Measurements from ENCODE around the gene WSCD2.

Gene WSCD2

DNA sequence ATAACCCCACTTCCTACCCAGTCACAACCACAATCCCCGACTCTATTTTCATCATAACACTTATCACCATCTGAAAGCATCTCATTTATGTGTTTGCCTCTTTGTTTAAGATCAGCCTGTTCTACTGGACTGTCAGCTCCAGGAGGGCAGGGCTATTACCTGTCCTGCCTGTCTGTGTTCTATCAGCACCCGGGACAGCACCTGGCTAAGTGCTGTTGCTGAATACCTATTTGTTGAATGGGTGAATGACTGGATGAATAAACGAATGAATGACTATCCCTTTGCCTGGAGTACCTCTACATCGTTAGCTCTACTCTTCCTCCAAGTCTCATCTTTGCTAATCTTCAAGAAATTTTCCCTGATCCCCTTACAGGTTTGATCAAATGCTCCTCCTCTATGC, 69.0 kb downstream of the WSCD2 start:
- Mint-ChIP-seq H3K4me1 (no peaks in the 10 kb centered on the region), H3K27me3 (ENCODE audit: low read depth) (peaks cover 12% of the 10 kb centered on the region), H3K4me3 (no peak overlapping the region), H3K27ac (no peak overlapping the region), H3K9me3 (no peaks in the 10 kb centered on the region), H3K36me3 (ENCODE audit: low read depth) (no peaks in the 10 kb centered on the region)
- TF ChIP-seq, protein P1, sequence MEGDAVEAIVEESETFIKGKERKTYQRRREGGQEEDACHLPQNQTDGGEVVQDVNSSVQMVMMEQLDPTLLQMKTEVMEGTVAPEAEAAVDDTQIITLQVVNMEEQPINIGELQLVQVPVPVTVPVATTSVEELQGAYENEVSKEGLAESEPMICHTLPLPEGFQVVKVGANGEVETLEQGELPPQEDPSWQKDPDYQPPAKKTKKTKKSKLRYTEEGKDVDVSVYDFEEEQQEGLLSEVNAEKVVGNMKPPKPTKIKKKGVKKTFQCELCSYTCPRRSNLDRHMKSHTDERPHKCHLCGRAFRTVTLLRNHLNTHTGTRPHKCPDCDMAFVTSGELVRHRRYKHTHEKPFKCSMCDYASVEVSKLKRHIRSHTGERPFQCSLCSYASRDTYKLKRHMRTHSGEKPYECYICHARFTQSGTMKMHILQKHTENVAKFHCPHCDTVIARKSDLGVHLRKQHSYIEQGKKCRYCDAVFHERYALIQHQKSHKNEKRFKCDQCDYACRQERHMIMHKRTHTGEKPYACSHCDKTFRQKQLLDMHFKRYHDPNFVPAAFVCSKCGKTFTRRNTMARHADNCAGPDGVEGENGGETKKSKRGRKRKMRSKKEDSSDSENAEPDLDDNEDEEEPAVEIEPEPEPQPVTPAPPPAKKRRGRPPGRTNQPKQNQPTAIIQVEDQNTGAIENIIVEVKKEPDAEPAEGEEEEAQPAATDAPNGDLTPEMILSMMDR (IDR thresholded peaks at IDR 0.05; ENCODE audit: unreplicated experiment in 3 of 3): no peak

DNA sequence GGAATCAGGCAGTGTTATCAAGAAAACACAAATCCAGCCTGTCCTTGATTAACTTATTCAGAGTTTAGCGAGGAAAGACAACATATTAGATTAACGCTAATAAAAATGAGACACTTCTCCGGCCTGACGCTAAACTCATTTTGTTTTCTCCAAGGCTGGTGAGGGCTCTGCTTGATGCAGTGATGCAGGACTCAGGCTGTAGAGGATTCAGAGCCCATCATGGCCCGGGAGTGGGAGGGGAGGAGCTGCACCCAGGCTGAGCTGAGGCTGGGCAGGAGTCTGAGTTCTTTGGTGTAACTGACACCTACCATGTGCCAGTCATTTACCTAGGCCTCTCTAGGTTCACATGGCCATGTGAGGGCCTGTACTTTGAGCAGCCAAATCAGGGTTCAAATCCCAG, 70.0 kb downstream of the WSCD2 start:
- H3K4me3 Mint-ChIP-seq: no peak overlapping the region
- H3K4me1 Mint-ChIP-seq: no peaks in the 10 kb centered on the region
- TF ChIP-seq, protein P1 (IDR thresholded peaks at IDR 0.05; ENCODE audit: unreplicated experiment in 3 of 3): no peak
- H3K27me3 Mint-ChIP-seq (ENCODE audit: low read depth): peaks cover 6% of the 10 kb centered on the region
- no peaks in the 10 kb centered on the region for H3K9me3 Mint-ChIP-seq
- H3K27ac Mint-ChIP-seq: no peak overlapping the region
- H3K36me3 Mint-ChIP-seq (ENCODE audit: low read depth): no peaks in the 10 kb centered on the region

DNA sequence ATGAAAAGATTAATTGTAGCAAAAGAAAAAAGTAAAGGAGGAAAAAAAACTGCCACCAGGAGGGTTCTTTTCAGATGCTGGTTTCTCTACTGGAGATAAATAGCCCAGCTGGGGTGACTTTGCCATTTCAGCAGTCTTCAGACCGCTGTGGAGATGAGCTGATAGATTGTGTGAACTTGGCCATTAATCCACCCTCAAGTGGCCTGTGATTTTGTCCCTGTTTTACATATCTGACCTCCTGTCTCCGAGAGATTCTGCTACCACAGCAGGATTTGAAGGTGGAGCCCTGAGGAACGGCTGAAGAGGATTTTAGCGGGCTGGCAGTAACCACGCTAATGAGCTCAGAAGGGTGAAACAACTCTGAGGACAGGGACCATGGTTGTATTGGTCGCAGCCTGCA, 72.7 kb downstream of the WSCD2 start:
- Mint-ChIP-seq H3K27me3 (ENCODE audit: low read depth) (peaks cover 4% of the 10 kb centered on the region), H3K27ac (no peak overlapping the region), H3K36me3 (ENCODE audit: low read depth) (no peaks in the 10 kb centered on the region), H3K4me1 (no peaks in the 10 kb centered on the region), H3K4me3 (no peak overlapping the region), H3K9me3 (no peaks in the 10 kb centered on the region)
- TF ChIP-seq, protein P1 (IDR thresholded peaks at IDR 0.05; ENCODE audit: unreplicated experiment in 3 of 3): no peak

DNA sequence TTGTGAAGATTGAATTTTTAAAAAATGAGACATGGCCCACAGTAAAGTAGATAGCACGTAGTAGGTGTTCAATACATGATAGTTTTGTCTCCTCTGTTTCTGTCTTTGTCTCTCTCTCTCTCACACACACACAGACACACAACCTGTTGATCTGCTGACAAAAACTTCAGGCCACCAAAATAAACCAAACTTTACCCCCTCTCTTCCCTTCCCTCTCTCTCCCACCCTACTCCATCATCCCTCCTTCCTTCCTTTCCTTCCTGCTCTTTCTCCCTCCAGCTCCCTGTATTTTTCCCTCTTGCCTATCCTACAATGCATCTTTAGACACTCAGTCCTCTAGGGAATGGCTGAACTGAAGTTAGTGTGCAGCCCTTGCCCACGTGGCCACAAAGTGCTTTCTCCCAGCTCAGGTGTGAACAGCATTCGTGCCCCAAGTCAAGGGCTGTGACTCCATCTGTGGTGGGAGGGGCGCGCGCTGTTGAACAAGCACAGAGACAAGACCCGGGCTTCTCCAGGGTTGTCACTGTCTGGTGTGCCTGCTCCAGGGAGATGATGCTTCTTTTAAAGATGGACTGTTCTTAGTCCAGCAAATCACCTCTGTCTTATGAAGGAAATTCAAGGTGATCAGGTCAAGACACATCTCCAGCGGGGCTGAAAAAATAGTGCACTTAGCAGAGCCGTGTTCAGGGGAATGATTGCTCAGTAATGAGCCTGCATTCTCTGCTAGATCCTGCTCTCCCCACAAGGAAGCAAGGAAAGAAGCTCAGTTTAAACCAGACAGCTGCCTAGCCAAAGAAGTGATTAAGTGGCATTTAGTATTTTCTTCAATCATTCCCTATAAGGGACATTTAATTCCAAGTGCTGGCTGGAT, 75.3 kb downstream of the WSCD2 start:
- H3K27me3 Mint-ChIP-seq (ENCODE audit: low read depth): peaks cover 12% of the 10 kb centered on the region
- no peaks in the 10 kb centered on the region for H3K9me3 Mint-ChIP-seq
- H3K4me1 Mint-ChIP-seq: no peaks in the 10 kb centered on the region
- H3K27ac Mint-ChIP-seq: no peak overlapping the region
- no peak overlapping the region for H3K4me3 Mint-ChIP-seq
- no peaks in the 10 kb centered on the region for H3K36me3 Mint-ChIP-seq (ENCODE audit: low read depth)
- TF ChIP-seq, protein P1 (IDR thresholded peaks at IDR 0.05; ENCODE audit: unreplicated experiment in 3 of 3): no peak

DNA sequence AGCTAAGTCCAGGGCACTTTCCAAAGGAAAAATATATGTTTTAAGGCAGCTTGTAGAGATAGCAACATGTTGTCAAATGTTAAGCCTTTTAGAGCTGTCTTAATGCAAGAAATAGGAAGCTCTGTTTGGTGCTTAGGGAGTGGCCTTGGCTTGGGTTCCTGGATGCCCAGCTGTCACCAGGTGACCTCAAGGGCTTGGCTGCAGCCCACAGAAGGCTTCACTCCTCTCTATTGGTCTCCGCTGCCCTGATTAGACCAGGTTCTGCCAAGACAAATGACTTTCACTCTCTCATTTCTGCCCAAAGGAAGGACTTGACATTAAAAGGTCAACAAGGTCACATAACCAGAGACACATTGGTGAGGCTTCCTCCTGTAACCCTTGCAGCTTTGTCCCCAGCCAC, 76.8 kb downstream of the WSCD2 start:
- Mint-ChIP-seq H3K9me3 (no peaks in the 10 kb centered on the region), H3K36me3 (ENCODE audit: low read depth) (no peaks in the 10 kb centered on the region), H3K27ac (no peak overlapping the region), H3K4me1 (no peaks in the 10 kb centered on the region), H3K4me3 (no peak overlapping the region), H3K27me3 (ENCODE audit: low read depth) (peaks cover 12% of the 10 kb centered on the region)
- TF ChIP-seq, protein P1 (IDR thresholded peaks at IDR 0.05; ENCODE audit: unreplicated experiment in 3 of 3): no peak
